C4-2B (cell line): ENCODE results near the gene ZBTB48.
"Not testable (repeated sequence)": the region's sequence is repeated elsewhere in the genome, so short reads cannot be mapped to it uniquely, and the experiment has no call there.

Experiments
- H3K27ac ChIP-seq: fragments of 450-650 bp; 2 replicates; pipeline ENCODE4 v1.5.1; 2017
- ZFX ChIP-seq: fragments of 450-650 bp; IDR thresholded peaks from 2 replicates; pipeline ENCODE4 v1.6.1; 2017
- TF ChIP-seq, protein P1 (sequence below): fragments of 450-650 bp; conservative IDR thresholded peaks from 2 replicates; pipeline ENCODE4 v1.5.1; 2017; ENCODE audit warnings: mild to moderate bottlenecking

ZBTB48 gene

DNA sequence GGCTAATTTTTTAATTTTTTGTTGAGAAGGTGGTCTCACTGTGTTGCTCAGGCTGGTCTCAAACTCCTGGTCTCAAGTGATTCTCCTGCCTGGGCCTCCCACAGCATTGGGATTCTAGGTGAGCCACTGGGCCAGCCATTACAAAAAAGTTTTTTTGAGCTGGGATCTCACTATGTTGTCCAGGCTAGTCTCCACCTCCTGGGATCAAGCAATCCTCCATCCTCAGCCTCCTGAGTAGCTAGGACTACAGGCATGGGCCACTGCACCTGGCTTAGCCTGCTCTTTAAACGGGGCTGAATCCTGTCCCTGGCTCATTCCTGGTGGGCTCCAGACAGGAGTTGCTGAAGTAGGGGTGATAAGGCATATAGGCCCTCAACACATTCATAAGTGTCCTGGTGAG, 22.2 kb upstream of the ZBTB48 start:
- no peak overlapping the region for H3K27ac ChIP-seq
- no peak for TF ChIP-seq ZFX
- TF ChIP-seq, protein P1, sequence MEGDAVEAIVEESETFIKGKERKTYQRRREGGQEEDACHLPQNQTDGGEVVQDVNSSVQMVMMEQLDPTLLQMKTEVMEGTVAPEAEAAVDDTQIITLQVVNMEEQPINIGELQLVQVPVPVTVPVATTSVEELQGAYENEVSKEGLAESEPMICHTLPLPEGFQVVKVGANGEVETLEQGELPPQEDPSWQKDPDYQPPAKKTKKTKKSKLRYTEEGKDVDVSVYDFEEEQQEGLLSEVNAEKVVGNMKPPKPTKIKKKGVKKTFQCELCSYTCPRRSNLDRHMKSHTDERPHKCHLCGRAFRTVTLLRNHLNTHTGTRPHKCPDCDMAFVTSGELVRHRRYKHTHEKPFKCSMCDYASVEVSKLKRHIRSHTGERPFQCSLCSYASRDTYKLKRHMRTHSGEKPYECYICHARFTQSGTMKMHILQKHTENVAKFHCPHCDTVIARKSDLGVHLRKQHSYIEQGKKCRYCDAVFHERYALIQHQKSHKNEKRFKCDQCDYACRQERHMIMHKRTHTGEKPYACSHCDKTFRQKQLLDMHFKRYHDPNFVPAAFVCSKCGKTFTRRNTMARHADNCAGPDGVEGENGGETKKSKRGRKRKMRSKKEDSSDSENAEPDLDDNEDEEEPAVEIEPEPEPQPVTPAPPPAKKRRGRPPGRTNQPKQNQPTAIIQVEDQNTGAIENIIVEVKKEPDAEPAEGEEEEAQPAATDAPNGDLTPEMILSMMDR = no peak

DNA sequence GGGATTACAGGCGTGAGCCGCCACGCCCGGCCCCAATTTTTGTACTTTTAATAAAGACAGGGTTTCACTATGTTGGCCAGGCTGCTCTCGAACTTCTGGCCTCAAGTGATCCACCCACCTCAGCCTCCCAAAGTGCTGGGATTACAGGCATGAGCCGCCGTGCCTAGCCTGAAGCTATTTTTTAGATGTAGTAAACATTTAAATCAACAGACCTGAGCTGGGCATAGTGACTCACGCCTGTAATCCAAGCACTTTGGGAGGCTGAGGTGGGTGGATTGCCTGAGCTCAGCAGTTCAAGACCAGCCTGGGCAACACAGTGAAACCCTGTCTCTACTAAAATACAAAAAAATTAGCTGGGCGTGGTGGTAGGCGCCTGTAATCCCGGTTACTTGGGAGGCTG, 20.6 kb upstream of the ZBTB48 start:
- not testable (repeated sequence) for H3K27ac ChIP-seq

DNA sequence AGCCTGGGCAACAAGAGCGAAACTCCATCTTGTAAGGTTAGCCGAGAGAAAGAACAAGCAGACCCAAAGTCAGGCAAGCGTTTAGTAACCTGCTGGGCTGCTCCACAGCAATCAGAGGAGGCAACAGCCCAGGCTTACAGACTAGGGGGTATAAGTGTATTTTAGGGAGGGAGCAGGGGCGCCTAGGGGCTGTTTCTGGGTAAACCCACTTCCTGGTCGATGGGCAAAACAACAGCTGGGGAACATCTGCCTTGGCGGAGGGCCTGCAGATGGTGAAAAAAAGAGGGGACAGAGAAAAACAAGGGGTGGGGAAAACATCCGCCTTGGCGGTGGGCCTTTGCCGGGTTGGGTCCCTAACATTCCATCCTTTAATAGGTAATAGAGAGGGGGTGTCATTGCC, 19.5 kb upstream of the ZBTB48 start:
- no peak for TF ChIP-seq ZFX
- TF ChIP-seq, protein P1 = no peak
- H3K27ac ChIP-seq = no peak overlapping the region

DNA sequence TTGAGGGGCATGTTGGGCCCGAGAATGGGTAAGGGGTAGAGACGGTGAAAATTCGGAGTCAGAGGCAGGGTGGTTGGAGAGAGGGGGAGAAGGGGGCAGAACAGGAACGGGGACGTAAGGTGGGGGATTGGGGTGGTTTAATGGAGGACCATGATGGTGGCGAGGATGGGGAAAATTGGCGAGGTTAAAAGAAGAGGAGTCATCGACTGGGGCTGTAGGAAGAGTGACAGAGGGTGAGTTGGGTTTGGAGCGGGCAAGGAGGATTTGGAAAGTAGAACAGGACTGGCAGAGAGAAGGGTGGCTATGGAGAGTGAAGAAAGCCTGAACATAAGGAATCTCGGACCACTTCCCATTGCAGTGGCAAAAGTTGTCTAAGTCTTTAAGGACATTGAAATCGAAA, 10.8 kb upstream of the ZBTB48 start:
- TF ChIP-seq, protein P1 = no peak
- TF ChIP-seq ZFX = no peak
- H3K27ac ChIP-seq = no peak overlapping the region

DNA sequence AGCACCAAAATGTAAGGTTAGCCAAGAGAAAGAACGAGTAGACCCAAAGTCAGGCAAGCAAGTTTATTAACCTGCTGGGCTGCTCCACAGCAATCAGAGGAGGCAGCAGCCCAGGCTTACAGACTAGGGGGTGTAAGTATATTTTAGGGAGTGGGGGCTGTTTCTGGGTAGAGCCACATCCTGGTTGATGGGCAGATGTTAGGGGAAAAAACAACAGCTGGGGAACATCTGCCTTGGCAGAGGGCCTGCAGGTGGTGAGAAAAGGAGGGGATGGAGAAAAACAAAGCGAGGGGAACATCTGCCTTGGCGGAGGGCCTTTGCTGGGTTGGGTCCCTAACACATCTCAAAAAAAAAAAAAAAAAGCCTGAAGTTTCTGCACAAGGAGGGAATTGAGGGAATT, 9.7 kb upstream of the ZBTB48 start:
- H3K27ac ChIP-seq = no peak overlapping the region
- TF ChIP-seq ZFX = no peak
- TF ChIP-seq, protein P1 = no peak

DNA sequence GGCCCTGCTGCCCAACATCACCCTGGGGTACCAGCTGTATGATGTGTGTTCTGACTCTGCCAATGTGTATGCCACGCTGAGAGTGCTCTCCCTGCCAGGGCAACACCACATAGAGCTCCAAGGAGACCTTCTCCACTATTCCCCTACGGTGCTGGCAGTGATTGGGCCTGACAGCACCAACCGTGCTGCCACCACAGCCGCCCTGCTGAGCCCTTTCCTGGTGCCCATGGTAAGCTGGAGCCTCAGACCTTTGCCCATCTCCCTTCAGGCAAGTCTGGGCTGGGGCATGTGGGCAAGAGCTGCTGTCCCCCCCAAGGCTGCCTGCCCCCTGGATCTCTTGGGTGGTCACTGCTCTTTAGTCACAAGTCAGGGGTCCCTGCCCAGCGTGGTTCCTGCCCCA, 8.8 kb upstream of the ZBTB48 start:
- no peak for TF ChIP-seq ZFX
- TF ChIP-seq, protein P1 = no peak
- H3K27ac ChIP-seq = no peak overlapping the region

DNA sequence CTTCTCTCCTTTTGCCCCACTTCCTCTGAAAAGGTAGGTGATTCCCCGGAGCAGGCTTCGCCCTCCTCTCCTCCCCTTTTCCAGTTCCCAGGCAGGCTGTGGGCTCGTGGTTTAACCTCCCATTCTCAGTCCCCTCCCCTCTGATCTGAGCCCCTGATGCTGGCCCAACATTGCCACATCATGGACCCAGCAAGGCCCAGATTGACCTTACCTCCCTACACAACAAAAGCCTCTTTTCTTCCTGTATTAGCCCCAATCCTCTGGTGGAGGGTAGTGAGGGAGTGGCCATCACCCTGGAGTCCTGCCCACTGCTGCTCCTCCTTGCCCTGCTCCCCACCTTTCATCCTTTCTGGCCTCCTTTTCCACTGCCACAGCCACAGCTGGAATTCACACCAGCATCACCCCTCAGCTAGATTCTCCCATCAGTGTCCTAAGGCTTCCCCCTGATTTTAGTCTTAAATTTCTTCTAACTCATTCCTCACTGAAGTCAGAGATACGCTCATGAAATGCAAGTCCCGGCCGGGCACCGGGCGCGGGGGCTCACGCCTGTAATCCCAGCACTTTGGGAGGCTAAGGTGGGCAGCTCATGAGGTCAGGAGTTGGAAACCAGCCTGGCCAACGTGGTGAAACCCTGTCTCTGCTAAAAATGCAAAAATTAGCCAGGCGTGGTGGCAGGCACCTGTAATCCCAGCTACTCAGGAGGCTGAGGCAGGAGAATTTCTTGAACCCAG, 7.0 kb upstream of the ZBTB48 start:
- no peak for TF ChIP-seq ZFX
- TF ChIP-seq, protein P1 = no peak
- H3K27ac ChIP-seq = no peak overlapping the region

DNA sequence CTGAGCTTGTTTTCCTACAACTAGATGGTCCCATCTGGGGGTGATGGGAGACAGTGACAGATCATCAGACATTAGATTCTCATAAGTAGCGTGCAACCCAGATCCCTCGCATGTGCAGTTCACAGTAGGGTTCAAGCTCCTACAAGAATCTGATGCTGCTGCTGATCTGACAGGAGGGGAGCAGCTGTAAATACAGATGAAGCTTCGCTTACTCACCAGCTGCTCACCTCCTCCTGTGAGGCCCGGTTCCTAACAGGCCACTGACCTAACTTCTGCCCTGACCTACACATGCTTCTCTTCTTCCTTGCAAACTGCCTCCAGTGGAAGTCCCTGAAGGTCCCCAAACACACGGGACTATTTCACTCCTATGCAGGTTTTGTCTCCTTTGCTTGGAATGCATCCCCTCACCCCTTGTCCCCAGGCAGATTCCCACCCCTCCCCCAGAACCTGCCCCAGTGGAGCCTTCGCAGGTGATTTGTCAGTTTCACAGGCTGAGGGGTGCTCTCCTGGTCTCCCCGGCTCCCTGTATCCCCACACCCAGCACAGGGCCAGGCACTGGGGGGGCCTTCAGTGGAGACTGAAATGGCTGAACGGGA, 5.7 kb upstream of the ZBTB48 start:
- TF ChIP-seq, protein P1 = no peak
- TF ChIP-seq ZFX = no peak
- H3K27ac ChIP-seq = no peak overlapping the region
